ENCODE measurements around the gene HMGN3.

HMGN3 gene

GRCh38 chr6:79201983-79202382 lies 32.5 kb downstream of the HMGN3 start:
- TF ChIP-seq, protein P1, sequence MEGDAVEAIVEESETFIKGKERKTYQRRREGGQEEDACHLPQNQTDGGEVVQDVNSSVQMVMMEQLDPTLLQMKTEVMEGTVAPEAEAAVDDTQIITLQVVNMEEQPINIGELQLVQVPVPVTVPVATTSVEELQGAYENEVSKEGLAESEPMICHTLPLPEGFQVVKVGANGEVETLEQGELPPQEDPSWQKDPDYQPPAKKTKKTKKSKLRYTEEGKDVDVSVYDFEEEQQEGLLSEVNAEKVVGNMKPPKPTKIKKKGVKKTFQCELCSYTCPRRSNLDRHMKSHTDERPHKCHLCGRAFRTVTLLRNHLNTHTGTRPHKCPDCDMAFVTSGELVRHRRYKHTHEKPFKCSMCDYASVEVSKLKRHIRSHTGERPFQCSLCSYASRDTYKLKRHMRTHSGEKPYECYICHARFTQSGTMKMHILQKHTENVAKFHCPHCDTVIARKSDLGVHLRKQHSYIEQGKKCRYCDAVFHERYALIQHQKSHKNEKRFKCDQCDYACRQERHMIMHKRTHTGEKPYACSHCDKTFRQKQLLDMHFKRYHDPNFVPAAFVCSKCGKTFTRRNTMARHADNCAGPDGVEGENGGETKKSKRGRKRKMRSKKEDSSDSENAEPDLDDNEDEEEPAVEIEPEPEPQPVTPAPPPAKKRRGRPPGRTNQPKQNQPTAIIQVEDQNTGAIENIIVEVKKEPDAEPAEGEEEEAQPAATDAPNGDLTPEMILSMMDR (conservative IDR thresholded peaks at IDR 0.05) = no peak
- TF ChIP-seq ZFX (IDR thresholded peaks at IDR 0.05) = no peak
- no peak overlapping the region for H3K27ac ChIP-seq

DNA sequence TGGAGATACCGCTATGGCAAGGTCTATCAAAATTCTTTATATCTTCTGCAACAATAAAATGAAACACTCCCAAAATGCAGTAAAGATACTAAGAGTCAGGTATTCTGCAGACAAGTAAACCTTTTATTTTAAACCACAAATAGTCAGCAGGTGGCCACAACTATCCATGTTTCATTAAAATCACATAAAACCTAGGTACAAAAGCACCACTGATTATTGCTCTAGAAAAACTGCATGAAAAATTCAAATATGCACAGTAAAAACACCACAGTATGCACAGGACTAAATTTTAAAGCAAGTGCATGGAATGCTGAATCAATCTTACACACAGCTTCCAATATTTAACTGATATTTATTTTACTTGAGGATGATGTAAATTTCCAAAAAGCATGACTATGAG lies 33.3 kb downstream of the HMGN3 start:
- TF ChIP-seq, protein P1 (conservative IDR thresholded peaks at IDR 0.05) = no peak
- no peak for TF ChIP-seq ZFX (IDR thresholded peaks at IDR 0.05)
- no peak overlapping the region for H3K27ac ChIP-seq

GRCh38 chr6:79196912-79197311 lies 37.6 kb downstream of the HMGN3 start:
- no peak for TF ChIP-seq ZFX (IDR thresholded peaks at IDR 0.05)
- TF ChIP-seq, protein P1 (conservative IDR thresholded peaks at IDR 0.05) = no peak
- H3K27ac ChIP-seq = no peak overlapping the region

DNA sequence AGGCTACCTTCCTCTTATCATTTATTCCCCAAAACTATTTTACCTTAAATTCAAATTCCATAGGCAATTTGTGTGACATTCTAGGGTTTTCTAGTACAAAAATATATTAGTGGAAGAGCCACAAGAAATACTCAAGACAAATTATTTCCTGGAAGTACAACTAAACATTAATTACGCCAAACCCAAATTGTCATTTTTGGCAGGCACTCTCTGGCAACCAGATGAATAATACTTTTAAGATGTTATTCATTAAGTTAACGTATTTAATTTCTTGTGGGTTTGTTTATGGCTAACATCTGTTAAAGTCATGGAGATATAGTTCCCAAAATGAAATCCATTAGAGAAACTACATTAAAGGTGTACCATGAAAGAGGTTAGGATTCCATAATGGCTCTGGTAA lies 40.5 kb downstream of the HMGN3 start:
- no peak overlapping the region for H3K27ac ChIP-seq
- TF ChIP-seq, protein P1 (conservative IDR thresholded peaks at IDR 0.05) = no peak
- TF ChIP-seq ZFX (IDR thresholded peaks at IDR 0.05) = no peak

- no peak for TF ChIP-seq ZFX (IDR thresholded peaks at IDR 0.05)
- TF ChIP-seq, protein P1 (conservative IDR thresholded peaks at IDR 0.05) = no peak
- H3K27ac ChIP-seq = no peak overlapping the region
Measured at GRCh38 chr6:79189760-79190350, 44.6 kb downstream of the HMGN3 start.

- TF ChIP-seq, protein P1 (conservative IDR thresholded peaks at IDR 0.05) = no peak
- TF ChIP-seq ZFX (IDR thresholded peaks at IDR 0.05) = no peak
- H3K27ac ChIP-seq = no peak overlapping the region
Measured at GRCh38 chr6:79188885-79189480, 45.5 kb downstream of the HMGN3 start.

DNA sequence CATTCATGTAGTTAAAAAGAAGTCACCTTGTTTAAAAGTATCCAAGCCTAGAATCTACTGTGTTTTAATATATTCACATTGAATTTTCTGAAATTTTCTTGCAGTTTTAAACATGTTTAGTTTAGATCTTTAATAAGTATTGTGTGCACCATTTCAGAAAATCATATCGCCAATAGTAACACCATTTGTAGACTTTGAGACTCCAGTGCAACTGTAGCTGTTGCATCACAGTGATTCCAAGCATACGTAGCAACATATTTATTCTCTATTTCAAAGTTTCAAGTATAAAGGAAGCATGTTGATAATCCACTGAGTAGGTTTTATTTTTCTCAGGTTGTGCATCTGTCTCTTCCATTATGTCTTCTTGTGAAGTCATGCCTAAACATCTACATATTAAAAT lies 46.4 kb downstream of the HMGN3 start:
- no peak for TF ChIP-seq ZFX (IDR thresholded peaks at IDR 0.05)
- TF ChIP-seq, protein P1 (conservative IDR thresholded peaks at IDR 0.05) = no peak
- no peak overlapping the region for H3K27ac ChIP-seq

Data from C4-2B (cell line).